Stimulated activated effector memory CD8-positive, alpha-beta T cell treated with anti-CD3 and anti-CD28 coated beads, Interleukin-12 subunit alpha, Interleukin-12 subunit beta, amount 100 ng/mL, for 72 hours (primary cell): ENCODE data around the gene HNRNPC.
"Not testable (repeated sequence)": the region's sequence is repeated elsewhere in the genome, so short reads cannot be mapped to it uniquely, and the experiment has no call there.

ENCODE experiments used
- ATAC-seq: fragments of 150-1000 bp; cut with Tn5 transposase; 2 replicates; pipeline ENCODE4 v1.10.0; 2021
- DNase-seq, 2 donors: peaks; one replicate each; pipeline ENCODE4 v3.0.0; 2021 to 2022; ENCODE audit warnings: low spot score in 2 of 2
- H3K27ac Mint-ChIP-seq: one replicate; pipeline ENCODE4 v1.8.0; 2022; ENCODE audit warnings: mild to moderate bottlenecking, mixed read lengths
- H3K36me3 Mint-ChIP-seq: one replicate; pipeline ENCODE4 v1.8.0; 2022; ENCODE audit warnings: mild to moderate bottlenecking, mixed read lengths
- H3K4me1 Mint-ChIP-seq: one replicate; pipeline ENCODE4 v1.8.0; 2022; ENCODE audit warnings: mixed read lengths
- H3K4me3 Mint-ChIP-seq: one replicate; pipeline ENCODE4 v1.8.0; 2022; ENCODE audit warnings: mild to moderate bottlenecking, mixed read lengths
- H3K9me3 Mint-ChIP-seq: one replicate; pipeline ENCODE4 v1.8.0; 2022; ENCODE audit warnings: mixed read lengths

Gene HNRNPC

DNA sequence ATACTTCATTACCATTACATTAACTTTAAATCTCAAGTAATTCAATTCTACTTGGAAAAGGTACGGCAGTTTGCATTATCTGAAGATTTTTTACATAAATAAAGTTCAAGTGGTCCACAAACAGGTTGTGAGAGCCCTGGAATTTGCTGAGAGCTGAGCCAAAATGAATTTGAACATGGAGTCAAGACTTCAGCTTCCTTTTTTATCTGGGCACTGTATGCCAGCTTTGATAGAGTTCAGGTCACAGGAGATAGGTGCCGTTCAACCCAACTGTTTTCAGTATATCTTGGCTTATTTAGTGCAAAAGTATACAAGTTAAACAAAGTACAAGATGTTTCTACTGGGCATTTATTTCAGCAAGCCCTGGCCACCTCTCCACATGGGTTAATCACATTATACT, 28.8 kb downstream of the HNRNPC start:
- H3K4me3 Mint-ChIP-seq: no peak overlapping the region
- no peak for DNase-seq
- H3K9me3 Mint-ChIP-seq: no peaks in the 10 kb centered on the region
- peak overlapping the region; percentile 4 for H3K27ac Mint-ChIP-seq
- ATAC-seq: no peak
- H3K36me3 Mint-ChIP-seq: peaks cover 100% of the 10 kb centered on the region
- H3K4me1 Mint-ChIP-seq: peaks cover 65% of the 10 kb centered on the region

DNA sequence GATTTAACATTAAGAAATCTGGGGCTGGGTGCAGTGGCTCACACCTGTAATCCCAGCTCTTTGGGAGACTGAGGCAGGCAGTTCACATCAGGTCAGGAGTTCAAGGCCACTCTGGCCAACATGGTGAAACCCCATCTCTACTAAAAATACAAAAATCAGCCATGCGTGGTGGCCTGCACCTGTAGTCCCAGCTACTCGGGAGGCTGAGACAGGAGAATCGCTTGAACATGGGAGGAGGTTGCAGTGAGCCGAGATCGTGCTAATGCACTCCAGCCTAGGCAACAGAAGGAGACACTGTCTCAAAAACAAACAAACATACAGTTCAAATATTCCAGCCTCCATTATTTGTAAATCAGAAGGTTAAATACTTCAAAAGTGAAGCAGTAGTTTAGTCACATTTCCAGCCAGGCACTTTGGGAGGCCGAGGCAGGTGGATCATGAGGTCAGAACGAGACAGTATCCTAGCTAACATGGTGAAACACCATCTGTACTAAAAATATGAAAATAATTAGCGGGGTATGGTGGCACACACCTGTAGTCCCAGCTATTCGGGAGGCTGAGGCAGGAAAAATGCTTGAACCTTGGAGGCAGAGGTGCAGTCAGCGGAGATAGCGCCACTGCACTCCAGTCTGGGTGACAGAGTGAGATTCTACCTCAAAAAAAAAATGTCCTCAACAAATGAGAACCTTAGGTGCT, 30.3 kb downstream of the HNRNPC start:
- Mint-ChIP-seq H3K36me3 (peaks cover 100% of the 10 kb centered on the region), H3K4me1 (peaks cover 68% of the 10 kb centered on the region), H3K27ac (no peak overlapping the region), H3K4me3 (no peak overlapping the region), H3K9me3 (no peaks in the 10 kb centered on the region)
- ATAC-seq (no peak), DNase-seq (no peak)

DNA sequence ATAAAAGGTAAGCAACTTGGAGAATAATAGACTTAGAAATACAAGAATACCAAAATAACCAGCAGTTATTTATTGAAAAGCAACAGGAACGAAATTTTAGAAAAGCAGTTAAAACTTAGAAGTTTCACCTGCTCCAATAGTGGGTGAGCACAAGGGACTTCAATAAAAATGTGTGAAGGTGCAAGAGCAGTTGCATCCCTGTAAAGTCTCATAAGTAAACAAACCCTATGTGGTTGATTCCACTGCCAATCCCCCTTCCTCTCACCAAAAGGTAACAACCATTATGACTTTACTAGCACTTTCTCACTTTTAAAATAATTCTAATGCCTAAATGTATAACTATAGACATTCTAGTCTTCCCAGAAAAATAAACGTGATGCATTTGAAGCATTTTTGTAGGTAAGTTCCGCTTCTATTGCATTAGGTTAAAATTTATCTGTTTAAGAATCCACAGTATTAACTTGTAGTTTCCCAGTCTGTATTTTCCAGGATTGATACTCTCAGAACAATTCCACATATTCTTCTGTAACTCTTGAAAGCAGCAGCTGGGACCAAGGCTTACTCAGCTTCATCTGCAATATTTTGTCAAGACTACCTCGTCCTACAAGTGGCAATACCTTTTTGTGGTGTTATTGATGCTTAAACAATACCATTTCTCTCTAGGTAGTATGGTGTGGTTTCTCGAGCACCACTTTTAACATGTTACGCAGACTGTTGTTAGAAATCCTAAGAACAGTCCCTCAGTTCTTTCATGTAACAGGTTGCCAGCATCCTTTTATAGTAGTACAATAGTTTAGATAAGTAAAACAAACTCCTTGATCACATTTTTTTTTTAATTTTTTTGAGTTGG, 32.1 kb downstream of the HNRNPC start:
- H3K9me3 Mint-ChIP-seq: no peaks in the 10 kb centered on the region
- no peak overlapping the region for H3K27ac Mint-ChIP-seq
- no peak overlapping the region for H3K4me3 Mint-ChIP-seq
- ATAC-seq (no peak), DNase-seq (no peak)
- peaks cover 100% of the 10 kb centered on the region for H3K36me3 Mint-ChIP-seq
- peaks cover 71% of the 10 kb centered on the region for H3K4me1 Mint-ChIP-seq

DNA sequence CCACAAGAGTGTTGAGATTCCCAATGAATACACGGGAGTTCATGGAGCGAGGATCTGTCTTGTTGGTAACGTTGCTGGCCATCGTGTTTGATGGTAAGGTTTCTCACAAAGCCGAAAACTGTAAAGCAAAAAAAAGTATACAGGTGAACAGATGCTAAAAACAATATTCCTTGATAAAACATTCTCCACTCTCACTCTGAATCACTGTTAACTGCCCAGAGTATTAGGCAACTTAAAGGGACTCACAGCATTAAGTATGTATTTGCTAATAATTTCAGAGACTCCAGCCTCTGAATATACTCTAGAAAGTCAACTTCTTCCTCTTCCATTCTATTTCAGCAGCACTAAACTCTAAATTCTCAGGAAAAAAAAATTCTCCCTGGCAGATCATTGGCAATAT, 35.1 kb downstream of the HNRNPC start:
- peaks cover 100% of the 10 kb centered on the region for H3K36me3 Mint-ChIP-seq

DNA sequence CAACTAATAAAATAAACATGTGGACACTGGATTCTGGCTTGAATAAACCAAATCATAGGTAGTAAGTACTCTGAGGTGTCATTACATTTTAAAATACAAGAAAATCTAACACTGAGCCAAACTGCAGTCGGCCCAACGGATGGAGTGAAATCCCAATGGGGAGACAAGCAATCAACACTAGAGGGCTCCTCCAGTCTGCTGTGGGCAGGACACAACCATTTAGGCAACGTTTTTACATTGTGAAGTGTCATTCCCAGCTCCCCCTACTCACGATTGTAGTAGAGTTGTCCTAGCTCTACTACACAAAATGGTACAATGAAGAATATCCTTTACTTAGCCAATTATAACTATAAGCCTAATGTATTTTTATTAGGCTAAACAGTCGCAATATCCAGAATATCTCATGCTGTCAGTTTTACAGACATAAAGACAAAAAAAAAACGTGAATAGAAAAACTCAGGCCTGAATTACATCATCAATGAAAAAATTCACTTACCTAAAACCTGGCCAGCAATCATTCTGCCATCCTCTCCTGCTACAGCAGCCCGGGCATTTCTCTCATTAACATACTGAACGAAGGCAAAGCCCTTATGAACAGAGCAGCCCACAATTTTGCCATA, 35.7 kb downstream of the HNRNPC start:
- no peak for DNase-seq
- peak overlapping the region; percentile 24 for H3K27ac Mint-ChIP-seq
- no peaks in the 10 kb centered on the region for H3K9me3 Mint-ChIP-seq
- no peak overlapping the region for H3K4me3 Mint-ChIP-seq
- H3K36me3 Mint-ChIP-seq: peaks cover 100% of the 10 kb centered on the region
- no peak for ATAC-seq
- H3K4me1 Mint-ChIP-seq: peaks cover 79% of the 10 kb centered on the region

More for the DNA sequence above, 35.1 kb downstream of the HNRNPC start:
- H3K4me1 Mint-ChIP-seq: peaks cover 85% of the 10 kb centered on the region
- no peaks in the 10 kb centered on the region for H3K9me3 Mint-ChIP-seq
- ATAC-seq: no peak
- H3K4me3 Mint-ChIP-seq: peak overlapping the region; percentile 28
- peak overlapping the region; percentile 24 for H3K27ac Mint-ChIP-seq
- no peak for DNase-seq

DNA sequence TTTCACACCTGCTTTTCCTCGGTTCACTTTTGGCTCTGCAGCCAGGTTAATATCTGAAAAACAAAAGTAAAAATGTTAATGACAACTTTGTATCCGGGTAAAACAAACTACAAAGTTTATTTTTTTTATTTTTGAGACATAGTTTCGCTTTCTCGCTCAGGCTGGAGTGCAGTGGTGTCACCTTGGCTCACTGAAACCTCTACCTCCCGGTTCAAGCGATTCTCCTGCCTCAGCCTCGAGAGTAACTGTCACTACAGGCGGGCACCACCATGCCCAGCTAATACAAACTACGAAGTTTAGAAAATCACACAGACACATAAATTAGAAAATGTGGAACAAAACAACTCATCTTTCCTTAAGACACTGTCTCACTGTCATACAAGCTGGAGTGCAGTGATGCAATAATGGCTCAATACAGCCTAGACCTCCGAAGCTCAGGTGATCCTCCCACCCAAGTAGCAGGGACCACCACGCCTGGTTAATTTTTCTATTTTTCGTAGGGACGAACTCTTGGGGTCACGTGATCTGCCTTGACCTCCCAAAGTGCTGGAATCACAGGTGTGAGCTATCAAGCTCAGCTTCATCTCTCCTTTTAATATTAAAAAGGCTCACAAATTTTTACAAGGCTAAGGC, 38.1 kb downstream of the HNRNPC start:
- no peak for DNase-seq
- Mint-ChIP-seq H3K27ac (peak overlapping the region; percentile 81), H3K4me1 (peaks cover 64% of the 10 kb centered on the region), H3K9me3 (no peaks in the 10 kb centered on the region), H3K4me3 (peak overlapping the region; percentile 67), H3K36me3 (peaks cover 100% of the 10 kb centered on the region)
- ATAC-seq: peak; percentile 67

DNA sequence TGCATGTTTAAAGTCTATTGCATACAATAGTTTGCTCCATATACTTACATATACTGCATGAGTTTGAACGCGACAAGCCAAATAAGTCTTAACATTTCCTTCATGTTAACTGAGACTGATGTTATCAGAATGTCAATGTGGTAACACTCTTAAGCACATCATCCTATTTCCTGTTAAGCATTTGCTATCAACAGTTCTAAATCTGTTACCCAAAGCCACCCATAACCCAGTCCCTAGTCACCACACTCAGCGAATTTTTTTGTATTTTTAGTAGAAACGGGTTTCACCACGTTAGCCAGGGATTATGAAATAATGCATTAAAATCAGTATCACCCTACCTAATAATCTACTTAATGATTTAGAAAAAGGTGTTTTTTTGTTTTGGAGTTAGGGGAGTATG, 39.4 kb downstream of the HNRNPC start:
- ATAC-seq: peak; percentile 90
- Mint-ChIP-seq H3K27ac (peak overlapping the region; percentile 81), H3K36me3 (peaks cover 100% of the 10 kb centered on the region), H3K9me3 (no peaks in the 10 kb centered on the region), H3K4me1 (peaks cover 57% of the 10 kb centered on the region), H3K4me3 (peak overlapping the region; percentile 67)
- DNase-seq: no peak

DNA sequence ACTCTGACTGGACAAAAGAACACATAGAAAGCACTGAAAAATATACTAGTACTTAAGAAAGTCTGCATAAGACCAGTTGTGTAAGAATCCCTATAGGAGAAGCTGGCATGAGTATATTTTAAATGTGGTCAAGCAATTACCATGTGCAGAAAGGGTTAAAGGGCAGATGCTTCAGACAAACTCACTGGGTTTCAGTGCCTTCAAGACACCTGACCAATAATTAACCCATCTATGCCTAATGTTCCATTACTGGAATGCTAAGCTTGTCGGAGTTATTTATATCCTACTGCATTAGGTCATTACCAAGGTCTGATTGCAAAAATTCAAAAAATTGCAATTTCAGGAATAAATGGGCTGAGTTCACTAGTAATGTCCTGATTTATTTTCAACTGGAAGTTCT, 41.3 kb downstream of the HNRNPC start:
- Mint-ChIP-seq H3K9me3 (no peaks in the 10 kb centered on the region), H3K4me1 (peaks cover 58% of the 10 kb centered on the region), H3K36me3 (peaks cover 100% of the 10 kb centered on the region), H3K27ac (no peak overlapping the region), H3K4me3 (no peak overlapping the region)
- ATAC-seq (no peak), DNase-seq (no peak)

DNA sequence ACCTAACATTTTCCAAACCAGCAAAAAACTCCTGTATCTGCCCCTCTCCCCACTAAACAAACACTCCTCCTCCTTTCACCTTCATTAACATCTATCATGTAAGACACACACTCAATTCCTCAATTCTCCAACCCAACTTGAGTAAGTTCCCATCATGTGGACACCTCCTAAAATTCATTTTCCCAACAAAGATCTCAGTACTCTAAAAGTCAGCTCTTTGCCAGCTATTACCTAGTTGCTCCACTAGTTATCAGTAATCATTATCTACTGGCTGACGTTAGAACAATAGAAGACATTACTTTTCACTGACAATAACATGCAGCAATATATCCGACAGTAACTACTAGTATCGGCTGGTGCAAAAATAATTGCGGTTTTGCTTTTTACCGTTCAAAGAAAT, 42.1 kb downstream of the HNRNPC start:
- no peak for ATAC-seq
- Mint-ChIP-seq H3K36me3 (peaks cover 100% of the 10 kb centered on the region), H3K4me3 (no peak overlapping the region), H3K4me1 (peaks cover 59% of the 10 kb centered on the region), H3K27ac (peak overlapping the region; percentile 2), H3K9me3 (no peaks in the 10 kb centered on the region)
- no peak for DNase-seq

DNA sequence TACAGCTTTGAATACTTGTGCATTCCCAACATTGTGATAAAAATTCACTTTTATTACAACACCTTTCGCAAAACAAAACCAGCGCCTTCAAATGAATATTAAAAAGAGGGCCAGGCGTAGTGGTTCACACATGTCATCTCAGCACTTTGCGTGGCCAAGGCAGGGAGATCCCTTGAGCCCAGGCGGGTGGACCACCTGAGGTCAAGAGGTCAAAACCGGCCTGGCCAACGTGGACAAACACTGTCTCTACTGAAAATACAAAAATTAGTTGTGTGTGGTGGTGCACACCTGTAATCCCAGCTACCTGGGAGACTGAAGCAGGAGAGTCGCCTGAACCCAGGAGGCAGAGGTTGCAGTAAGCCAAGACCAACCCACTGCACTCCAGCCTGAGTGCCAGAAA, 42.8 kb downstream of the HNRNPC start:
- Mint-ChIP-seq H3K4me3 (no peak overlapping the region), H3K9me3 (no peaks in the 10 kb centered on the region), H3K27ac (no peak overlapping the region), H3K36me3 (peaks cover 100% of the 10 kb centered on the region), H3K4me1 (peaks cover 59% of the 10 kb centered on the region)
- ATAC-seq: no peak
- DNase-seq: no peak

DNA sequence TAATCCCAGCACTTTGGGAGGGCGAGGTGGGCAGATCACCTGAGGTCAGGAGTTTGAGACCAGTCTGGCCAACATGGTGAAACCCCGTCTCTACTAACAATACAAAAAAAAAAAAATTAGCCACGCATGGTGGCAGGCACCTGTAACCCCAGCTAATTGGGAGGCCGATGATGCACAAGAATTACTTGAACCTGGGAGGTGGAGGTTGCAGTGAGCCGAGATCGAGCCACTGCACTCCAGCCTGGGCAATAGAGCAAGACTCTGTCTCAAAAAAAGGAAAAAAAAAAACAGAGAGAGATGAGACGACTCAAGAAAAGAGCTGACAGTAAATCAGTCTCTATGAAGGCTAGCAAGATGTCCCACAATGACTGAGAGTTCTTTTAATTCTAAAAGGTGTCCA, 44.1 kb downstream of the HNRNPC start:
- peaks cover 57% of the 10 kb centered on the region for H3K4me1 Mint-ChIP-seq
- not testable (repeated sequence) for ATAC-seq, H3K9me3 Mint-ChIP-seq, H3K4me3 Mint-ChIP-seq, H3K27ac Mint-ChIP-seq, DNase-seq
- peaks cover 100% of the 10 kb centered on the region for H3K36me3 Mint-ChIP-seq

DNA sequence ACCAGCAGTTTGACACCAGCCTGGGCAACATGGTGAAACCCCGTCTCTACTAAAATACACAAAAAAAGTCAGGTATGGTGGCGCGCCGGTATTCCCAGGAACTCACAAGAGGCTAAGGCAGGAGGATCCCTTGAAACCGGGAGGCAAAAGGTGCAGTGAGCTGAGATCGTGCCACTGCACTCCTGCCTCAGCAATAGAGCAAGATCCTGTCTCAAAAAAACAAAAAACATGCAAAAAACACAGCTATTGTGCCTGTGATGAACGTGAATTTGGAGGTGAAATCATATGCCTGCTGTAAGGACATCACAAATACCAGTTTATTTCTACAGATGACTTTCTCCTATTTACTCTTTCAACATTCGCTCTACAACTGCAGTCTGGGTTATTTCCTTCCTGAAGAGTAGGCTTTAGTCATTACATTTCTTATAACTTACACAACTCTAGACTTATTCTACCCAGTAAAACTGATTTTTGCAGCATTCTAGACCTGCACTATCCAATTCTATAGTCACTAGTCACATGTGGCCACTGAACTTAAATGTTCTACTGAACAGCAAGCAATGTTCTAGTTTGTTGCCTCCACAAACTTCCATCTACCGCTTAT, 48.3 kb downstream of the HNRNPC start:
- peak; percentile 84 for ATAC-seq
- Mint-ChIP-seq H3K27ac (peak overlapping the region; percentile 75), H3K36me3 (peaks cover 100% of the 10 kb centered on the region), H3K4me1 (peaks cover 63% of the 10 kb centered on the region), H3K9me3 (no peaks in the 10 kb centered on the region), H3K4me3 (peak overlapping the region; percentile 5)
- DNase-seq: no peak

DNA sequence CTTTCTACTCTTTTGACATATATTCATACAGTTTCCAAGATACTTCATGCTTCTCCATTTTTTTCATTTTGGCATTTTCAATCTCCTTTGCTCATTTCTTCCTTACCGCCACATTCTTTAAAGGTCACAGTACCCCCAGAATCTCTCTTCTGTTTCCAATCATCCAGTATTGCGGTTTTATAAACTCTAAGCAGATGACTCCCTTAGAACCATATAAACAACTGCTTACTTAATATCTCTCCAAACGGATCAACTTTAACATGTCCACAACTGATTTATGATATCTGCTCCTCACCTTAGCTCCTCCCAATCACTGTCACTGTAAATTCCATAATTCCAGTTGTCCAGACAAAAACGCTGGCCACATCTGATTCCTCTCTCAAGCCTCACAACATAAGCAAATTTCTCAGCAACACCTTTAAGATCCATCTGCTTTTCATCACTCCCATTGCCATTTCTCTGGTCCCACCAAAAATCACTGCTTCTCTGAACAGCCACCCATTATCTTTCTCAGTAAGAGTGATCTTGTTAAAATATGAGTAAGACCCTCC, 49.6 kb downstream of the HNRNPC start:
- peaks cover 74% of the 10 kb centered on the region for H3K4me1 Mint-ChIP-seq
- DNase-seq (no peak), ATAC-seq (no peak)
- H3K36me3 Mint-ChIP-seq: peaks cover 100% of the 10 kb centered on the region
- H3K27ac Mint-ChIP-seq: peak overlapping the region; percentile 13
- H3K9me3 Mint-ChIP-seq: no peaks in the 10 kb centered on the region
- peak overlapping the region; percentile 1 for H3K4me3 Mint-ChIP-seq

DNA sequence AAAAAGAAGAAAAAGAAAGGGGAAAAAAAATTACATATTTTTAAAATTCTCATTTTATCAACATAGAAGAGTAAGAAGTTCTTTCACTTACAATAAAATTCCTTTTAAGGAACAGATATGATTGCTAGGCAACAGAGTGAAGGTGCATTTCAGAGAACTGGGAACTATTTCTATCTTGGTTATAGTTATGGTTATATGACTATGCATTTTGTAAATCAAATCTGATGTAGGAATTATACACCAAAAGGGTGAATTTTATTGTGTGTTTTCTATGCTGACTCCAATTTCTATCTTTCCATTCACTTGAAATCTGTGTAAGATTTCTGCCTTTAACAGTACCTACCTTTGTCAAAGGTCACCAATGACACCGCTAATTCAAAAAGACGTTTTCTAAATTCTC, 50.1 kb downstream of the HNRNPC start:
- Mint-ChIP-seq H3K4me3 (no peak overlapping the region), H3K27ac (no peak overlapping the region), H3K36me3 (peaks cover 100% of the 10 kb centered on the region), H3K4me1 (peaks cover 74% of the 10 kb centered on the region), H3K9me3 (no peaks in the 10 kb centered on the region)
- DNase-seq (no peak), ATAC-seq (no peak)

DNA sequence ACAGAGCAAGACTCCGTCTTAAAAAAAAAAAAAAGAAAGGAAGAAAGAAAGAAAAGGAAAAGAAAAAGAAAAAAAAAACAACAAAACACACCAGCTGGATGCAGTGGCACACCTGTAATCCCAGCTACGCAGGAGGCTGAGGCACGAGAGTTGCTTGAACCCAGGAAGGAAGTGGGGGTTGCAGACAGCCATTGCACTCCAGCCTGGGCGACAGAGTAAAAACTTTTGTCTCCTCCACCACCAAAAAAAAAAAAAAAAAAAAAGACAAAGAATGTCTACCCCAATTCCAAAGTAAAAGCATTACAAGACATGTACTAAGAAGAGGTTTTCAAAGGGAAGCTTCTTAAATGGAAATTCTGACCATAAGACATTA, 53.4 kb downstream of the HNRNPC start:
- Mint-ChIP-seq H3K4me3 (peak overlapping the region; percentile 63), H3K36me3 (peaks cover 100% of the 10 kb centered on the region), H3K4me1 (peaks cover 68% of the 10 kb centered on the region), H3K27ac (peak overlapping the region; percentile 89), H3K9me3 (no peaks in the 10 kb centered on the region)
- ATAC-seq (no peak), DNase-seq (no peak)
